Tibial artery (tissue), 4 donors: ENCODE data around the gene MUC6.
"Not testable (repeated sequence)": the region's sequence is repeated elsewhere in the genome, so short reads cannot be mapped to it uniquely, and the experiment has no call there.

Source experiments
- DNase-seq, 2 donors: peaks; one replicate each; pipeline ENCODE4 v3.0.0-alpha.2; 2019
- H3K27ac ChIP-seq, 2 donors: fragments of 200-600 bp; sonication (generic) in 1 of 2; 1 replicate in 1 of 2; 2 replicates in 1 of 2; pipeline ENCODE4 v1.5.1; 2018 to 2019; ENCODE audit warnings: mild to moderate bottlenecking in 1 of 2
- H3K27me3 ChIP-seq, 2 donors: fragments of 200-600 bp; sonication (generic) in 1 of 2; one replicate each; pipeline versions ENCODE4 v1.5.1 to v1.6.0; 2016 to 2019
- H3K36me3 ChIP-seq, 3 donors: fragments of 200-600 bp; sonication (generic) in 2 of 3; one replicate each; pipeline ENCODE4 v1.5.1; 2016 to 2019; ENCODE audit warnings: mild to moderate bottlenecking in 2 of 3
- H3K4me1 ChIP-seq, 4 donors: fragments of 200-600 bp; sonication (generic) in 2 of 4; 1 replicate in 3 of 4; 2 replicates in 1 of 4; pipeline ENCODE4 v1.5.1; 2016 to 2019
- H3K4me3 ChIP-seq, 2 donors: fragments of 200-600 bp; sonication (generic) in 1 of 2; 1 replicate in 1 of 2; 2 replicates in 1 of 2; pipeline ENCODE4 v1.5.1; 2018 to 2019; ENCODE audit warnings: mild to moderate bottlenecking in 2 of 2
- H3K9me3 ChIP-seq, 3 donors: fragments of 200-600 bp; sonication (generic) in 1 of 3; one replicate each; pipeline ENCODE4 v1.5.1; 2016 to 2019
- intact Hi-C: fragments of 100-400 bp; cut with DNase I; formaldehyde crosslinking; loops from one replicate; pipeline ENCODE4 v1.15.0; 2023; ENCODE audit warnings: low total_unique reads
- TF ChIP-seq, protein P1 (sequence below), 2 experiments: fragments of 200-600 bp in 1 of 2; fragments of 450-650 bp in 1 of 2; IDR thresholded peaks; one replicate each; pipeline ENCODE4 v1.5.1; 2017 to 2019; ENCODE audit warnings: antibody characterized with exemption in 2 of 2, mild to moderate bottlenecking in 1 of 2, moderate library complexity in 1 of 2

Gene MUC6

DNA sequence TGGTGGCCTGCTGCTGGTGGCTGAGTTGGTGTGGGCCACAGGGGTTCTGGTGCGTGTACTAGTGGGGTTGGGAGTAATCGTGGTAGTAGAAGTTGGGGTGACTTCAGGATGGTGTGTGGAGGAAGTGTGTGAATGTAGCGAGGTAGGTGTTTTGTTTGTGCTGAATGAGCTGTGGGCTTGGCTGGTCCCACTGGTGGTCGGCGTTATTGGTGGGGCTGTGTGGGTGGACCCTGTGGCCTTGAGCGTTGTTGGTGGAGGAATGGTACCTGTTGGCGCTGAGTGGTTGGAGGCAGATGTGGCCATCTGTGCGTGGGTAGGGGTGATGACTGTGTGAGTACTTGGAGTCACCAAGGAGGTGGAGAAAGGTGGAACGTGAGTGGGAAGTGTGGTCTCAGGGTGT is 18.4 kb downstream of the MUC6 start:
- intact Hi-C loops, result no loop called here
- Histone ChIP-seq H3K27ac (no peak overlapping the region), H3K27me3 (no peaks in the 10 kb centered on the region), H3K36me3 (peaks cover 0 to 12% (median 9%) of the 10 kb centered on the region in 3 donors), H3K4me3 (no peak overlapping the region), H3K9me3 (no peaks in the 10 kb centered on the region), H3K4me1 (no peaks in the 10 kb centered on the region)
- TF ChIP-seq, protein P1, sequence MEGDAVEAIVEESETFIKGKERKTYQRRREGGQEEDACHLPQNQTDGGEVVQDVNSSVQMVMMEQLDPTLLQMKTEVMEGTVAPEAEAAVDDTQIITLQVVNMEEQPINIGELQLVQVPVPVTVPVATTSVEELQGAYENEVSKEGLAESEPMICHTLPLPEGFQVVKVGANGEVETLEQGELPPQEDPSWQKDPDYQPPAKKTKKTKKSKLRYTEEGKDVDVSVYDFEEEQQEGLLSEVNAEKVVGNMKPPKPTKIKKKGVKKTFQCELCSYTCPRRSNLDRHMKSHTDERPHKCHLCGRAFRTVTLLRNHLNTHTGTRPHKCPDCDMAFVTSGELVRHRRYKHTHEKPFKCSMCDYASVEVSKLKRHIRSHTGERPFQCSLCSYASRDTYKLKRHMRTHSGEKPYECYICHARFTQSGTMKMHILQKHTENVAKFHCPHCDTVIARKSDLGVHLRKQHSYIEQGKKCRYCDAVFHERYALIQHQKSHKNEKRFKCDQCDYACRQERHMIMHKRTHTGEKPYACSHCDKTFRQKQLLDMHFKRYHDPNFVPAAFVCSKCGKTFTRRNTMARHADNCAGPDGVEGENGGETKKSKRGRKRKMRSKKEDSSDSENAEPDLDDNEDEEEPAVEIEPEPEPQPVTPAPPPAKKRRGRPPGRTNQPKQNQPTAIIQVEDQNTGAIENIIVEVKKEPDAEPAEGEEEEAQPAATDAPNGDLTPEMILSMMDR (IDR thresholded peaks at IDR 0.05), result no peak
- no peak for DNase-seq

GRCh38 chr11:1017269-1018005 is 19.1 kb downstream of the MUC6 start:
- no peak overlapping the region for H3K4me3 ChIP-seq
- intact Hi-C loops, result no loop called here
- DNase-seq, result peak; percentile 35 to 78

DNA sequence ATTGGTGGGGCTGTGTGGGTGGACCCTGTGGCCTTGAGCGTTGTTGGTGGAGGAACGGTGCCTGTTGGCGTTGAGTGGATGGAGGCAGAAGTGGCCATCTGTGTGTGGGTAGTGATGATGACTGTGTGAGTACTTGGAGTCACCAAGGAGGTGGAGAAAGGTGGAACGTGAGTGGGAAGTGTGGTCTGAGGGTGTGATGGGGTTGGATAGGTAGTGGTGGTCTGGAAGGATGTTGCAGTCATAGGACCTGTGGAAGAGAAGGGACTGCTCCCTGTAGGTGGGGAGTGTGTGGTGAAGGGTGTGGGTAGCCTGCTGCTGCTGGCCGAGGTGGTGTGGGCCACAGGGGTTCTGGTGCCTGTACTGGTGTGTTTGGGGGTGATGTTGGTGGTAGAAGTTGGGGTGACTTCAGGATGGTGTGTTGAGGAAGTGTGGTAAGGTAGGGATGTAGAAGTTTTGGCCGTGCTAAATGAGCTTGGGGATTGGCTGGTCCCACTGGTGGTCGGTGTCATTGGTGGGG is 19.9 kb downstream of the MUC6 start:
- H3K27ac ChIP-seq, DNase-seq, H3K4me3 ChIP-seq, H3K9me3 ChIP-seq, intact Hi-C loops, H3K4me1 ChIP-seq, H3K27me3 ChIP-seq: not testable (repeated sequence)
- H3K36me3 ChIP-seq, result peaks cover 4 to 26% (median 20%) of the 10 kb centered on the region in 3 donors

More at GRCh38 chr11:1017269-1018005, 19.1 kb downstream of the MUC6 start:
- H3K9me3 ChIP-seq, result no peaks in the 10 kb centered on the region
- no peaks in the 10 kb centered on the region for H3K27me3 ChIP-seq
- TF ChIP-seq, protein P1 (IDR thresholded peaks at IDR 0.05), result no peak
- H3K36me3 ChIP-seq, result peaks cover 0 to 18% (median 13%) of the 10 kb centered on the region in 3 donors
- H3K27ac ChIP-seq, result no peak overlapping the region
- H3K4me1 ChIP-seq, result no peaks in the 10 kb centered on the region

DNA sequence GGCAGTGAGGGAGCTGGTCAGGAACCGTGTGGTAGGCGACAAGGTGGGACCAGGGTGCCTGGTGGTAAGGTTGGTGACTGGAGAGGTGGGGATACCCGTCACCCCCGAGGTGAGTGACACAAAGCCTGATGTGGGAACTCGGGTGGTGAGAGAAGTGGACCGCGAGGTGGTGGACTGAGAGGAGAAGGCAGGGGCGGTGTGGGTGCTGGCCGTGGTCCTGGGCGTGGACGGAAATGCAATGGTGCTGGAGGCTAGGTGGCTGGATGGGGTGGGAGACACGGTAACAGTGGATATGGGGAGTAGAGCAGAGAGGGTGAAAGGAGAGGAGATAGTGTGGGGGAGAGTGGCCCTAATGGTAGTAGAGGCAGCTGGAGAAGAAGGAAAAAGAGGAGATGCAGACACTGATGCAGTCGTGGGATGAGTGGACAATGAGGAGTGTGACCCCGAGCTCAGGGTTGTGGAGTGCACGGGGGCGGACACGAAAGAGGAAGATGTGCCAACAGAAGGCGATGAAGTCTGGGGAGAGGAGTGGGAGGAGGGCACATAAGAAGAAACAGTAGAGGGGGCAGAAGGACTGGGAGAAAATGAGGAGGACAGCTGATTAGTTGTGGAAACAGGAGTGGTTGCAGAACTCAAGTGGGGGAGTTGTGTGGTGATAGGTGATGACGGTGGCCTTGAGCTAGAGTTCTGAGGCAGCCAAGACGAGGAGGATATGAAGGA is 20.5 kb downstream of the MUC6 start:
- Histone ChIP-seq H3K4me1 (no peaks in the 10 kb centered on the region), H3K27ac (no peak overlapping the region), H3K4me3 (no peak overlapping the region), H3K9me3 (no peaks in the 10 kb centered on the region), H3K36me3 (peaks cover 10 to 33% (median 27%) of the 10 kb centered on the region in 3 donors), H3K27me3 (no peaks in the 10 kb centered on the region)
- no peak for DNase-seq
- TF ChIP-seq, protein P1 (IDR thresholded peaks at IDR 0.05), result no peak
- intact Hi-C loops, result no loop called here

- DNase-seq, result no peak
- H3K36me3 ChIP-seq, result peaks cover 20 to 42% (median 36%) of the 10 kb centered on the region in 3 donors
Measured at GRCh38 chr11:1015064-1015463, 21.5 kb downstream of the MUC6 start.

More at GRCh38 chr11:1015064-1015463, 21.5 kb downstream of the MUC6 start:
- Histone ChIP-seq H3K4me1 (no peaks in the 10 kb centered on the region), H3K9me3 (no peaks in the 10 kb centered on the region), H3K27ac (no peak overlapping the region), H3K27me3 (no peaks in the 10 kb centered on the region), H3K4me3 (no peak overlapping the region)
- intact Hi-C loops, result no loop called here
- TF ChIP-seq, protein P1 (IDR thresholded peaks at IDR 0.05), result no peak
